AG09309 (cell line): ENCODE measurements around the gene PCBP3.

Experiments used
- DNase-seq: peaks from one replicate; pipeline ENCODE4 v3.0.0-alpha.2; 2010; ENCODE audit warnings: low read depth
- H3K4me3 ChIP-seq: 2 replicates; pipeline ENCODE4 v1.5.1; 2011; ENCODE audit warnings: mild to moderate bottlenecking, low read depth, low read length, moderate library complexity; ENCODE audit not compliant: control insufficient read depth
- TF ChIP-seq, protein P1 (sequence below): IDR thresholded peaks from 2 replicates; pipeline ENCODE4 v1.5.1; 2011; ENCODE audit warnings: mild to moderate bottlenecking, low read depth, low read length, inconsistent platforms; ENCODE audit not compliant: insufficient read depth, control insufficient read depth; ENCODE audit errors: missing control alignments

The PCBP3 gene

GRCh38 chr21:45767071-45768006, 123.8 kb downstream of the PCBP3 start:
- TF ChIP-seq, protein P1, sequence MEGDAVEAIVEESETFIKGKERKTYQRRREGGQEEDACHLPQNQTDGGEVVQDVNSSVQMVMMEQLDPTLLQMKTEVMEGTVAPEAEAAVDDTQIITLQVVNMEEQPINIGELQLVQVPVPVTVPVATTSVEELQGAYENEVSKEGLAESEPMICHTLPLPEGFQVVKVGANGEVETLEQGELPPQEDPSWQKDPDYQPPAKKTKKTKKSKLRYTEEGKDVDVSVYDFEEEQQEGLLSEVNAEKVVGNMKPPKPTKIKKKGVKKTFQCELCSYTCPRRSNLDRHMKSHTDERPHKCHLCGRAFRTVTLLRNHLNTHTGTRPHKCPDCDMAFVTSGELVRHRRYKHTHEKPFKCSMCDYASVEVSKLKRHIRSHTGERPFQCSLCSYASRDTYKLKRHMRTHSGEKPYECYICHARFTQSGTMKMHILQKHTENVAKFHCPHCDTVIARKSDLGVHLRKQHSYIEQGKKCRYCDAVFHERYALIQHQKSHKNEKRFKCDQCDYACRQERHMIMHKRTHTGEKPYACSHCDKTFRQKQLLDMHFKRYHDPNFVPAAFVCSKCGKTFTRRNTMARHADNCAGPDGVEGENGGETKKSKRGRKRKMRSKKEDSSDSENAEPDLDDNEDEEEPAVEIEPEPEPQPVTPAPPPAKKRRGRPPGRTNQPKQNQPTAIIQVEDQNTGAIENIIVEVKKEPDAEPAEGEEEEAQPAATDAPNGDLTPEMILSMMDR = no peak
- DNase-seq = peak; percentile 3
- H3K4me3 ChIP-seq = no peak overlapping the region

- peak; percentile 7 for DNase-seq
- TF ChIP-seq, protein P1 = no peak
- no peak overlapping the region for H3K4me3 ChIP-seq
These were observed 124.7 kb downstream of the PCBP3 start for GRCh38 chr21:45768011-45768739.

- H3K4me3 ChIP-seq = no peak overlapping the region
- no peak for DNase-seq
- TF ChIP-seq, protein P1 = peak; percentile 10
These were observed 125.2 kb downstream of the PCBP3 start for GRCh38 chr21:45768740-45769048.

DNA sequence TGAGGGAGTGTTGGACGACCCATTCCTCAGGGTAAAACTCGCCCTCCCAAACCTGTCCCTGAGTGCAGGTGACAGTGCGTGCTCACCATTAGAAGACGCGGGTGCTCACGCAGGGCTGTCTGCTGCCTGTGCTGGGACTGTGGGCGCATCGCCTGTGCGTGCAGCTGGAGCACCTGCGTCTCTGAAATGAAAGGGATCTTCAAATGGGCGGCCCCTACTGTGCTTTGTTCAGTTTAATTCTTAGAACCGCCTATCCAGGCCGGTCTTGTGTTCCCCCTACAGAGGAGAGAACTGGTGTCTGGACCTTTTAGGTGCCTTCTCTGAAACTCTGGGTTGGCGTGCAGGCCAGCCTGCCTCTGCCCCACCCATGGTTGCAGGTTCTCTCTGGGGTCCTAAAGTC, 125.8 kb downstream of the PCBP3 start:
- DNase-seq = no peak
- H3K4me3 ChIP-seq = no peak overlapping the region

GRCh38 chr21:45769896-45770295, 126.4 kb downstream of the PCBP3 start:
- TF ChIP-seq, protein P1 = no peak
- no peak for DNase-seq
- H3K4me3 ChIP-seq = no peak overlapping the region

More for the DNA sequence above, 125.8 kb downstream of the PCBP3 start:
- TF ChIP-seq, protein P1 = no peak

- TF ChIP-seq, protein P1 = no peak
These were observed 128.7 kb downstream of the PCBP3 start for GRCh38 chr21:45772180-45772579.

More at GRCh38 chr21:45772180-45772579, 128.7 kb downstream of the PCBP3 start:
- H3K4me3 ChIP-seq = no peak overlapping the region
- no peak for DNase-seq
